NCI-H345 treated with DMSO at 0.1 percent for 48 hours (cell line): ENCODE results near the gene LHCGR.
"Not testable (repeated sequence)": the region's sequence is repeated elsewhere in the genome, so short reads cannot be mapped to it uniquely, and the experiment has no call there.

ENCODE experiments used
- DNase-seq: peaks from one replicate; lab custom pipeline; 2025; ENCODE audit not compliant: unreplicated experiment; lab: John Stamatoyannopoulos, UW

The LHCGR gene

DNA sequence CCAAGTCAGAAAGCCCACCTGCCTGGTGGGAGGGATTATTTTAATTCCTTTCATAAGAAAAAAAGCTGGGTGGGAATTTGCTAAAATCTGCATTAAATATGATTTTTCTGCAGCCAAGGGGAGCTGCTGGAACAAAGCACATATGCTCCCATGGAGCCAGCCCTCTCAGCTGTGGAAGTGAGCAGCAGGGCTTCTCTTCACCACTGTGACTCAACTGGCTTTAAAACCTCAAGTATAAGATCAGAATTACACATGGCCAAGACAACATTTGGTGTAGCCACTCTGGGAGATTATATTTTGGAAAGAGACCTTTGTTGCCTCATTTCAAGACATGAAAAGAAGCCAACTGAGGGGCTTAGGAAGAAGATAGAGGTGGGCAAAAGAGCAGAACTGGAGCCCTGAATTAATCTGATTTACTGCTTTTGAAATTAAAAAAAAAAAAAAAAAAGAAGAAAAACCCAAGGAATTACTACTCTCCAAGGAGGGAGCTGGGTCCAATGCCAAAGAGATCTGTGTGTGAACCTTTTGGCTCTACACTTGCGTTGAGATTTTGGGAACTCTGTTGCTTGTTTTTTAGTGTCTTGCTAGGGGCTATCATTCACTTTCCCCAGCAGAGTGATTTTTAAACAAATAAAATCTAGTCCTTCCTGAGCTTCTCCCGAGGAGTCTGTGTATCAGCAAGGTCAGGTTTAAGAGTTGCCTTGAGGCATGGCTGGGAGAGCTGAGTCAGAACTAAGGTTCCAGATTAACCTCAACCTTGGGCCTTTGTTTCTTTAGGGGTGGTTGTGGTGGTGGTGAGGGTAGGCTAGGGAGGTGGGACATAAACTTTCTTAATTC, 6.0 kb downstream of the LHCGR start:
- DNase-seq: no peak

DNA sequence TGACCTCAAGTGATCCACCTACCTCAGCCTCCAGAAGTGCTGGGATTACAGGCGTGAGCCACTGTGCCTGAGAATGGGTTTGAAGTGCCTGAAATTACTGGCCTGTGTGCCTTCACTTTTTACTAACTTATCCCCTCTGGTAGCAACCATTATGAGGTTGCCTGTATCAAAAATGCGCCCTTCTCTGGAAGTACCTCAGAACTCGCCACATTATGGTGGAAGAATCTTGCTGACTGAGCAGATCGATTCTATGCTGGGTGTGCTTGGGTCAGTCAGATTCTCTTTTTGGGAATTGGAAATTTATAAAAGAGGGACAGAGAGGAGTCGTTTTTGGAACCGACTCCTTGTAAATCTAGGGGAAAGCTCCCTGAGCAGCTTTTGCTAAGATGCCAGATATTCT, 8.2 kb downstream of the LHCGR start:
- no peak for DNase-seq

DNA sequence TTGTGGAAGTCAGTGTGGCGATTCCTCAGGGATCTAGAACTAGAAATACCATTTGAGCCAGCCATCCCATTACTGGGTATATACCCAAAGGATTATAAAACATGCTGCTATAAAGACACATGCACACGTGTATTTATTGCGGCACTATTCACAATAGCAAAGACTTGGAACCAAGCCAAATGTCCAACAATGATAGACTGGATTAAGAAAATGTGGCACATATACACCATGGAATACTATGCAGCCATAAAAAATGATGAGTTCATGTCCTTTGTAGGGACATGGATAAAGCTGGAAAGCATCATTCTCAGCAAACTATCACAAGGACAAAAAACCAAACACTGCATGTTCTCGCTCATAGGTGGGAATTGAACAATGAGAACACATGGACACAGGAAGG, 16.3 kb downstream of the LHCGR start:
- DNase-seq: not testable (repeated sequence)

DNA sequence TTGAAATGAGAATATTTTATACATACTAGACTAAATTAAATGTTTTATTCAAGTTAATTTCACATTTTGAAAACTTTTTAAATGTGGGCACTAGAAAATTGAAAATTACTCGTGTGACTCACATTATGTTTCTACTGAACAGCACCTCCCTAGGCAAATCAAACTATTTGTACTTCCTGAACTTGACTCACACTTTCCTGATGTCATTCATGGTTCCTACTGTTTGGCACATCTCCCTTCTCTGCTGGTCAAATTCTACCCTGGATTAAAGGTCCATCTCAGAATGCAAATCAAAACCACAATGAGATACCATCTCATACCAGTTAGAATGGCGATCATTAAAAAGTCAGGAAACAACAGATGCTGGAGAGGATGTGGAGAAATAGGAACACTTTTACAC, 16.7 kb downstream of the LHCGR start:
- DNase-seq: no peak

DNA sequence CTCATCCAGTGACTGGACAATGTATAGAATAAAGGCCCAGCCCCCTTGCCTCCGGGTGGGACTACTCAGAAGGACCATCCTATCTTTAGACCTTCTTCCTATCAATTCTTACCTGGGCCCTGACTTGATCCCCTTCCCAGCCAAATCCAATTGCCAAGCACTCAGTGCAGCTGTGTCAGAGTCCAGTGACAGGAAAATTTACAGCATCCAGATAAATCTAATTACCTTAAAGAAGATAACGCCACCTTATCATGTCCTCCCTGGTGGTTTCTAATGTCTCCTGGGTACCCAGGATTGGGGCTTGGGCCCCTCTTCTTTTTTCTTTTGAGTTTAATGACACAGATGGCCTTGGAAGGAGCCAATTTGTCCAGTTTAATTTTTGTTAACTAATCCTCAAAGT, 19.3 kb downstream of the LHCGR start:
- no peak for DNase-seq

DNA sequence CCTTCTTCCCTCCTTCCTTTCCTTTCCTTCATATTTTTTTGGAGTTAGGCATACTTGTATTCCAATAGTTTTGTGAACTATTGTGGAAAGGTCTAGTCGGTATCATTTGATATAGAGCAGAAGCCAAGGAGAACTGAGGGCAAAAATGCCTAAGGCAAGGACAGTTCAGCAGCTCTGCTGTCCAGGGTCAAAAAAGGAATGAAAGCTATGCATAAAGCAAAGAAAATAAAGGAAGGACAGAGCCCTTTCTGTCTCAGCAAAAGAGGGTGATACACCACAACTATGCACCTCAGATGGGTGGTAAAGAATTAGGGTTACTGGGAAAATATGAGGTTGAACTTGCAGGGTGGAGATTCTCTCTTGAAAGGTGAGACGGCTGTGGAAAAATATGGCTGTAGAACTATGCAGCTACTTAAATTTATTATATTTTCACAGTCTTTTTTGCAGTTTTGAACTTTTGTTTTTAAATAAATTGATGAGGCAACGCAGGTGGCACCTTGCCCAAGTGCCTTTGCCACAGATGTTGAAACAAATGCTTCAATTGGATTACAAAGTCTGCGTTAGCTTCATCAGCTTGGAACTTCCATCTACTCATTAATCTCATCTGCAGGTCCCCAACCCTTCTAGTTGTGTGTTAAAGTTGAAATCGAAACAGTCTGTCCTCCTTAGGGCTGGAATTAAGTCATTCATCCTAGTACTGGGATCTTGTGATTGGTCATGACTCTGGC, 20.8 kb downstream of the LHCGR start:
- DNase-seq: no peak

DNA sequence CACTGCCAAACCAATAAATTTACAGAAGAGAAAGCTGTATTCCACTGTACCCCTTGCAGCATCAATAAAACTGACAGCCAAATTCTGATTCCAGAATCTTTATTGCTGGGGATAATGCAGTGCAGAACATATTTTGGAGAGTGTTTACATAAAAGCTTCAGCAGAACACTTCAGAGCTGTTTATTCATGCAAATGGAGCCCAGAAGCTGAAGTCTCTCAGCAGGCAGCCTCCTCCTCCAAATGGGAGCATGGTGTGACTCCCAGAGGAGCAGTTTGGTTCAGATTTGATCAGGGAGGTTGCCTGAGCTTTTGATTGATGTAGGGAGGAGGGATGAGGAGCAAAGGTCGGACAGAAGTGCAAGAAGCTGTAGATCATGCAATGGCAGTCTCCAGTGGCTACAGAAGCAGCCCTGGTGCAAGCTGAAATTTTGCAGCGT, 22.4 kb downstream of the LHCGR start:
- peak; percentile 95 for DNase-seq

DNA sequence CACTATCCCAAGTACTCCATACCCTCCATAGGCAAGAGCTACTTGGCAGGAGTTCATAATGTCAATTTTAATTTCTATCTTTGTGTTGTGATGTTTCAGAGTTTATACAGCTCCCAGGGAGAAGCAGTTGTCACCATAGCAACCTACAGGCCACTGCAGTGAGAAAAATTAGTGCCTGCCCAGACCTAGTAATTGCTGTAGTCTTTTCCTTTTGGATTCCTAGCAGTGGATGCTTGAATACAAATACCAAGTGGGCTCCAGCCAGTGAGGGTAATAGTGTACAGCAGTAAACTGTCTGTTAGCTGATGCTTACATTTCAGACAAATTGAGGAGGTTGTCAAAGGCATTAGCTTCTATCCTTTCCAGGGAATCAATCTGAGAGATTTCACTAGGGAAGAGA, 26.7 kb downstream of the LHCGR start:
- no peak for DNase-seq

DNA sequence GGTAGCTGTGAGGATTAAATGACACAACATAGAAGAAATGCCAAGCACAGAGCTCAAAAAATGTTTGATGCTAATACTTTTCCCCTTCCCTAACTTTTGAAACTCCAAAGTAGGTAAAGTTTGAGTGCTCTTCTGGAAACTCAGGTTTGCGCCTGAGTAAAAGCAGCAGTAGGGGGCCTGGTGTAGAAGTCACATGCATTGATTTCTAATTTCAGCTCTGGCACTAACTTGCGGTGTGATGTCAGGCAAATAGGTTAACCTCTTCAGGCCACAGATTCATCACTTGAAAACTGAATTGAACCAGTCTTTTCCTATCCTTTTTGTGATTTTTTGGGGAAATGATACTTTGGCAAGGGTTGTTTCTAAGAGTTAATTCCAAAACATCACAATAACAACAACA, 27.2 kb downstream of the LHCGR start:
- DNase-seq: no peak

DNA sequence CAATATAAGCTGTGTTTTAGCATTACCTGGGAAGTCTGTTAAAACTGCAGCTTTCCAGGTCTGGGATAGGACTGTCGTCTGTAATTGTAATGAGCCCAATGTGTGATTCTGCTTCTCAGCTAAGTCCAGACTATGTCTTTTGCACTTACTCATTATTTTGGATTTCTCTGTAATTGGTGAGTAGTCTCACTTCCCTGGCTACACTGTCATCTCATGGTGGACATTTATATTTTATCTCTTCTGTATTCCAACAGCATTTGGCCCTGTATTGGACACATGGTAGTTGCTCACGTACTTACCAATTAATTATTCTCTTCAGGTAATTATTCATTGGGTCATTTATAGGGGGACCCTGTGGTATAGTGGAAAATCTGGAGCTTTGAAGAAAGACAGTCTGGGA, 28.0 kb downstream of the LHCGR start:
- no peak for DNase-seq

DNA sequence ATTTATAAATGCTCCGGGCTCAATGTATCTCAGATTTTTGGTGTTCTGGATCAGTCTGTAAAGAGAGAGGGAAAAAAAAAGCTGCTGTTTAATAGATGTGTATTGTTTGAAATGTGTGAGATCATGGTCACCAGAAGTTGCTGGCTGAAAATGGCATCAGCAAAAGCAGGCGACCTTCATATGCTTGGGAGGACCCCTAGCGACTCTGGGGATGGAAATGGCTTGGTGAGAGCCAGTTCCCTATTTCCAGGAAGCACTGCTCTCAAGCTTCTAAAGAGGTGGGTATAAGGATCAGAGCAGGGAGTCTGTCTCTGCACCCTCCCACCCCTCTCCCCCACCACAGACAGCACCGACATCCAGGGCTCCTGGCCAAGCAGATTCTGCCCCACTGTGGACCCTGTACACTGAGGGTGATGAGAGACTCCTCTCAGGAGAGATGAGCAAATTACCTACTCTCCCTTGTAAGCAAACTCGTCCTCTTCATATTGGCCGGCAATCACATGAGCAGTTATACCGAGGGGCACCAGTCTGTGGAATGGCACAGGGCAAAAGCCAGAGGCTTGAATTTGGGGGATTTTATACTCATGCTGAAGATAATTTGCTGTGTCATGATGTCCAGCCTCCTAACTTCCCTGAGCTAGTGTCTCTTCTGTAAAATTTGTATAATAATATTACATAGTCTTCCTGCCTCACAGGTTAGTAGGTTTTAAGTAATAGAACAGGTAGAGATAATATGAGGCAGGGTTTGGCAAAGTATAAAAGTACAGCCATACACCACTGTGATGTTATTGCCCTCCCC, 29.6 kb downstream of the LHCGR start:
- no peak for DNase-seq

DNA sequence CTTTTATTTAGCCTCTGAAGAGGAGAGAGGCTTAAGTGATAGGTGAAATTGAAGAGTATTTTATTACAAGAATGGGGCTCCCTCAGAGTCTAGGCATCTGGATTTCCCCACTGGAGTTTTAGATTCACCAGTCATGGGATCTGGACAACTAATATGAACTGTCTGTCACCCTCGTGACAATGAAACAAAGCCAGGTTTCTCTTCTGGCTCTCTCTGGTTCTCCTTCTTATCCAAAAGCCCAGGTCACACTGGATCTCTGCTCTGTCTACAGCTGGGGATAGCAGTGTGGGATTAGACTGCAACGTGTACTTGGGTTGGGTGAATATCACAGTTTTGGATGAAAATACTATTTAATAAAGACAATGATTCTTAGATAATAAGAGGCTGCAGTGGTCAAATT, 31.2 kb downstream of the LHCGR start:
- DNase-seq: no peak

DNA sequence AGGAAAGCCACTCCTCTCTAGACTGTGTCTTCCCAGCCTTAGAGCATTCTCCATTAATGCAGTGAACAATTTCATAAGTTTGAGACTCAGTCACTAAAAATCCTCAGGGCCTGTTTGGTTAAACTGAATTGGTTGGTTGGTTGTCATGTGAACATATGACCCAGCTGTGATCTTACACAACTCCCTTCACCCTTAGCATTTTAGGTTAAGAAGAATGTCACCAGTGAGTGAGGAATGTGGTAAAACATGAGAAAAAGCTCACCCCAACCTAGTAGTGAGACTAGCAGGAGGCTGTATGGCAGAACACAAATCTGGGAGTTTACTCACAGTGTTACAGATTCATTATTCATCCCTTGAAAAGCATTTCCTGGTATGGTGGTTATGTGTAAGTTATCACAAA, 32.4 kb downstream of the LHCGR start:
- no peak for DNase-seq

DNA sequence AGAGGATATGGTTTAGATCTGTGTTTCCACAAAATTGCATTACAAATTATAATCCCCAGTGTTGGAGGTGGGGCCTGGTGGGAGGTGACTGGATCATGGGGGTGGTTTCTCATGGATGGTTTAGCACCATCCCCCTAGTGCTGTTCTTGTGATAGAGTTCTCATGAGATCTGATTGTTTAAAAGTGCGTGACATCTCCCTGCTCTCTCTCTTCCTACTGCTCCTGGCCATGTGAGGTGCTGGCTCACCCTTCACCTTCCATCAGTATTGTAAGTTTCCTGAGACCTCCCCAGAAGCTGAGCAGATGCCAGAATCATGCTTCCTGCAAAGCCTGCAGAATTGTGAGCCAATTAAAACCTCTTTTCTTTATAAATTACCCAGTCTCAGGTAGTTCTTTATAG, 33.1 kb downstream of the LHCGR start:
- DNase-seq: no peak

DNA sequence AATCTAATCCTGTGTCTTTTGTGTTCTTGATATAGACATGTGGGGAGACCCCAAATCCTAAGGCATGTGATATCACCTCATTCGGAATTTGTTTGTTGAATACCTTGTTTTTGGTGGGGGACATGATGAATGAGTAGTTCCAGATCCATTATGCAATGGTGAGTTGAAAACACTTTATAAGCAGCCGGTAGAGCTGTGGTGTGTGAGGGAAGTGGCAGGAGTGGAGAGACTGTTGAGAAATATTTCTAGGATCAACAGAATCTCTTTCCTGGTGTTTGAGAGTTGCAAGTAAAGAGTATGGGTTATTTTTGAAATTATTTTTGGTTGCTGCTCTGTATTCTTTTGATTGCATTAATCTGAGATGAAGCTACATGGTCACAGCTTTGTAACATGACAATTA, 34.4 kb downstream of the LHCGR start:
- no peak for DNase-seq

DNA sequence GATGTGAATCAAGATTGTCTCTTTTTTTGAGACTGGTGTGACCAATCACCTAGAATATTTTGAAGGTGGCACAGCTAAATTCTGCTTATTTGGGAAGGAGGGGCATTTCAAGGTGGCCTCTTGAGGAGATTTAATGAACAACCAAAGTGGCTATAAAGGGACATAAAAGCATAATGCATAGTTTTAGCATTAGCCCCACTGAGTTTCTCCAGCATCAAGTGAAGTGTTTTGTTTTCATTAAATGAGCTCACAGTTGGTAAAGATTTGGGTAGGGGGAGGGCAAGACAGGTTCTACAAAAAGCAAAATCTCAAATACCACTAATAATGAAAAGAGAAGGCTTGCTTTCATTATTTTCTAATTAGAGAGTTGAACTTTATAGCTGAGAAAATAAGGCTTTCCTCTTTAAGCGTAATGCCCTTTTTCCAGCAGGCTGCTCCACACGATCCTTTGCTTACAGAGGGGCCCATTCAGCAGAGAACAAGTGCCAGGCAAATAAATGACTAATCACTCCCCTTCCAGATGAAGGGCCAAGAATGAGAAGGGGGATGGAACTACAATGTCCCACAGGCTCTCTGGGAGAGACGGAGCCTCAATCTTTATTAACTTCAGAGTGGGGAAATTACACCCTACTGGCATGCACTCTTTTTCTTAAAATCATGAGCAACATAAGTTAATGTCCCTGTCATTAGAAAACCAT, 35.9 kb downstream of the LHCGR start:
- DNase-seq: no peak

DNA sequence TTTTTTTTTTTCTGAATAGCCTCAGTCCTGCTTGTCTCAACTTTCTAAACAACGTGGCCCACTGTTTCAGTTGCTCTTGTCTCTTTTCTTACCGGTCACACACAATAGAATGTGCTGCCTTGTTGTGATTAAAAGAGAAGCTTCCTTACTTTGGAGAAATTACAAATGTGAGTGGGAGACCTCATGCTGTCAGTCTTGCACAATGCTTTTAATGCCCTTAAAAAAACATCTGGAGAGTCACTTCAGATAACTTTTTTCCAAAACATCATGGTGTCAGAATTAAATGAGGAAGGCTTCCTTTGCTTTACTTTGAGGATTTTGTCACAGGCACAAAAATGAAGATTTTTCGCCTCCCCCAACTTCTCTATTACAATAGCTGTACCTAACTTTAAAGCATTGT, 37.7 kb downstream of the LHCGR start:
- no peak for DNase-seq

DNA sequence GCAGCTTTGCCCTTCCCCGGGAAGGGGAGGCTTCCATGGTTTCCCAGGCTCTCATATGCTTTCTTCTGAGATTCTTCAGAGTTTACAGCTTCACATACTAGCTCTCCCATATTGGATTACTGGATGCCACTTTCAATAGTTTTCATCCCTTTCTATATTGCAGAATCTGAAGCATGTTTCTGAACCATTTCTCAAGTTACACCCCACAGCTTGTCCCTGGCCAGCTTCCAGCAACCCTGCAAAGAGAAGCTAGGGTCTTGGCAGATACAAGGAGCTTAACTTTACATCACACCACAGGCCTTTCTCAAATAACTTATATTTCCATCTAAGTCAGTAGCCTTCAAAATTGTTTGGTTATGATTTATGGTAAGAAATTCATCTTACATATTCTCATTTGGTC, 39.6 kb downstream of the LHCGR start:
- no peak for DNase-seq

DNA sequence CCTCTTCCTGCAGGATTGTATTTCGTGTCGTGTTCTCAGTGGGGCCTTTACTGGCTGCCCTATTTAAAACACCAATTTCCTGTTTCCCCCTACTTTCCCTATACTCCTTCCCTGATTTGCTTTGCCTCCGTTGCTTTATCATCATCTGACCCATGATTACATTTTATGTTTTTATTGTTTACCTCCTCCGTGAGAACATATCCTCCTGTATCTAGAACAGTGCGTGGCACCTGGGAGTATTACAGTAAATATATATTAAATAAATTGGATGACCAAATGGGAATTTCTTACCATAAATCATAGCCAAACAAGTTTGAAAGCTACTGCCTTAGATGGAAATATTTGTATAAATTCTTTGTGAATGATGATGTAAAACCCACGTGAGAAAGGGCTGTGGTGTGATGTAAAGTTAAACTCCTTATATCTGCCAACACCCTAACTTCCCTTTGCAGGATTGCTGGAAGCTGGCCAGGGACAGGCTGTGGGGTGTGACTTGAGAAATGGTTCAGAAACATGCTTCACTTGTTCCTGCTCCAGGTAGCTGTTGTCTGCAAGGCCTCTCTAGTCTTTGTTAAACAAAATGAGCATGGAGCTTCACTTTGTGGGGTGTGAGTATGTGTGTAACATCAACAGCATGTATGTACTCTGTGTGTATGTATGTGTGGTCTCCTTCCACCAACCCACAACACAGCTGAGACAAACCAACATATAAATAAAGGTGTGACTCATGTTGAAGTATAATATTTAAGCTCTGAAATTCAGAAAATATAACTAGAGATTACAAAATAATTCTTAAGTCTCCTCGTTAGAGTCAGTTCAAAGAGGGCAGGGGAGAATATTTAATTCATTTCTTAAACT, 40.3 kb downstream of the LHCGR start:
- no peak for DNase-seq

DNA sequence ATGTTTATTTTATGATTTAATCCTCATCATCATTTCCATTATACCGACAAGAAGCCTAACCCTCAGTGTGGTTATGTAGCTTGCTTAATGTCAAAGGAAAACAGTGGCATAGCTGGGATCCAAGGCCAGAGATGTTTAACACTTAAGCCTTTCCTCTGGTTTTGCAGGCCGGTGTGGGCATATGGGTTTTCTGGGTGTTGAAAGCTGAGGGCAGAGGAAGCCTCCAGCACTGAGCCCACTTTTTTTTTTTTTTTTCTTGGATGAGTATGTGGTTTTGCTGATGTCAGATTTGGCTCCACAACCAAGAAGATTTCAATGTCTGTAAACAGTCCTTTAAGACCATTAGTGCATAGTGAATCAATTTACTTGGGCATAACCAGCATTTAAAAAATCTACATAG, 41.3 kb downstream of the LHCGR start:
- no peak for DNase-seq
